Osteocyte (in vitro differentiated cells): ENCODE measurements around the gene CXCL8. TPM values are rescaled to one million over a fixed set of nuclear protein-coding genes. Genes with fewer than 3 reads are reported as not detected.
A peak's percentile ranks its signal among the peaks of the same experiment; 100 is the strongest.
"Not testable (repeated sequence)": the region's sequence is repeated elsewhere in the genome, so short reads cannot be mapped to it uniquely, and the experiment has no call there.

Experiments used
- DNase-seq: peaks from one replicate; pipeline ENCODE4 v3.0.0; 2021; ENCODE audit warnings: mixed read lengths; ENCODE audit not compliant: unreplicated experiment; ENCODE audit errors: extremely low spot score
- H3K27ac Mint-ChIP-seq: one replicate; pipeline ENCODE4 v1.8.0; 2021; ENCODE audit warnings: mild to moderate bottlenecking, mixed read lengths; ENCODE audit not compliant: unreplicated experiment
- H3K27me3 Mint-ChIP-seq: one replicate; pipeline ENCODE4 v1.8.0; 2021; ENCODE audit warnings: mixed read lengths; ENCODE audit not compliant: unreplicated experiment
- H3K36me3 Mint-ChIP-seq: one replicate; pipeline ENCODE4 v1.8.0; 2021; ENCODE audit warnings: mixed read lengths; ENCODE audit not compliant: unreplicated experiment
- H3K4me1 Mint-ChIP-seq: one replicate; pipeline ENCODE4 v1.8.0; 2021; ENCODE audit warnings: mixed read lengths; ENCODE audit not compliant: unreplicated experiment
- H3K4me3 Mint-ChIP-seq: one replicate; pipeline ENCODE4 v1.8.0; 2021; ENCODE audit warnings: mild to moderate bottlenecking, moderate library complexity, mixed read lengths; ENCODE audit not compliant: unreplicated experiment
- H3K9me3 Mint-ChIP-seq: one replicate; pipeline ENCODE4 v1.8.0; 2021; ENCODE audit warnings: mixed read lengths; ENCODE audit not compliant: unreplicated experiment
- CTCF ChIP-seq: fragments of 200-600 bp; sonication (generic); IDR thresholded peaks from 2 replicates; pipeline ENCODE4 v1.5.0; 2021; ENCODE audit warnings: antibody characterized with exemption, mild to moderate bottlenecking, moderate library complexity
- total RNA-seq: library from RNA; stranded (reverse); gene quantifications from 2 replicates; pipeline ENCODE4 v1.2.1, GENCODE V29; 2021

Gene CXCL8
- total RNA-seq, 1 donor from 2014 or later: 32.4 TPM

- H3K4me1 Mint-ChIP-seq: no peaks in the 10 kb centered on the region
- no peak for DNase-seq
- H3K27ac Mint-ChIP-seq: no peak overlapping the region
- H3K36me3 Mint-ChIP-seq: no peaks in the 10 kb centered on the region
- no peak for TF ChIP-seq CTCF
- H3K4me3 Mint-ChIP-seq: no peak overlapping the region
- no peaks in the 10 kb centered on the region for H3K9me3 Mint-ChIP-seq
- no peaks in the 10 kb centered on the region for H3K27me3 Mint-ChIP-seq
These were observed 24.1 kb downstream of the CXCL8 start for GRCh38 chr4:73764513-73764912.

DNA sequence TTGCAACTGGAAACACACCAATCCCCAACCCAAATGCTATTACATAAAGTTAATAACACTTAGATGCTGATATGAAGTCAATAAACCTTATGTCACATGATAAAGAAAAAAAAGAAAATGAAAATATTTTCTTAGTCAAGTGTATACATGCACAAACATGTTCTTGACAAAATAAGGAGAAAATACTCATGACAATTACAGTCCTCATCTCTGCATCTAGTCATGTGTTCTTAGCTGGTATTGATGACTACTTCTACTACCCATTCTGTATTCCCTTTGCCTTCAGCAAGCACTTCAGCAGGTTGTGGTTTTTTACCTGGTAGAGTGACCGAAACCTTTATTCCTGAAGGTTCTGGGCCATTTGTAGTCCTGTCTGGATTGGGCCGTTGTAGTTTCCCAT, 24.9 kb downstream of the CXCL8 start:
- Mint-ChIP-seq H3K9me3 (no peaks in the 10 kb centered on the region), H3K27ac (no peak overlapping the region), H3K4me3 (no peak overlapping the region), H3K36me3 (no peaks in the 10 kb centered on the region), H3K27me3 (no peaks in the 10 kb centered on the region), H3K4me1 (no peaks in the 10 kb centered on the region)
- no peak for TF ChIP-seq CTCF
- no peak for DNase-seq

DNA sequence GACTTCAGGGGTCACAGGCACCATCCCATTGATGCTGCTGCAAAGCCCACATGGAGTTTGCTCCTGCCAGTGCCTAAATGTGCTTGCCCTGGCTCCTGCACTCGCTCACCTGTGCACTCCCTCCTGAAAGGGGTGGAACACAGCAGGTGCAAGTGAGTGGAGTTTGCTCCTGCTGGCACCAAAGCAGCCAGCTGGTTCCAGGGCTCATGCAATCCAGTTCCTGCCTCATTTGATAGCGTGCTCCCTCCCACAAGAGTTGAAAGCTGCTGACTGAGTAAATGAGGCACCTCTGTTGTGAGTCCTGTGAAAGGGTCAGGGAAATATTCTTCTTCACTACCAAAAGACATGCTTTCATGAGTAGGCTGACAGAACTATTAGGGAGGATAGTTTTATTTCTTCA, 30.5 kb downstream of the CXCL8 start:
- Mint-ChIP-seq H3K27ac (no peak overlapping the region), H3K4me1 (peaks cover 12% of the 10 kb centered on the region), H3K4me3 (no peak overlapping the region), H3K36me3 (no peaks in the 10 kb centered on the region), H3K9me3 (no peaks in the 10 kb centered on the region), H3K27me3 (no peaks in the 10 kb centered on the region)
- no peak for DNase-seq
- TF ChIP-seq CTCF: no peak

DNA sequence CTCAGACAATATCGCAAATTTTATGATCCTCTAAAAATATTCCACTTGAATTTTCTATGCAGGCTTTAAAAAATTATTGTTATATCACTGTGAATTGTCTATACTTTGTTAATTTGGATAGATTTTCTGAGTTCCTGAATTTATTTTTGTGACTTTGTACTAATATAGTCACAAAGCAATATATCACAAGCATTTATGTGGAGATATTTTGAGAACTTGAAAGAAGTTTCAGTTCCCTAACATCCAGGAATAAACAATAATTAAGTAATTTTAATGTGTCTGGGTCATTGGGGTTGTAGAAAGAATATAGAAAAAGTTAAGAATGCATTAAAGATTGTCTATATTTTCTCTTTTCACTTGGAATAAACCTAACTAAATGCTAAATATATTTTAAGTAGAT, 32.0 kb downstream of the CXCL8 start:
- H3K4me3 Mint-ChIP-seq: no peak overlapping the region
- no peak for DNase-seq
- peaks cover 23% of the 10 kb centered on the region for H3K4me1 Mint-ChIP-seq
- H3K36me3 Mint-ChIP-seq: no peaks in the 10 kb centered on the region
- no peak for TF ChIP-seq CTCF
- no peak overlapping the region for H3K27ac Mint-ChIP-seq
- H3K9me3 Mint-ChIP-seq: no peaks in the 10 kb centered on the region
- no peaks in the 10 kb centered on the region for H3K27me3 Mint-ChIP-seq

DNA sequence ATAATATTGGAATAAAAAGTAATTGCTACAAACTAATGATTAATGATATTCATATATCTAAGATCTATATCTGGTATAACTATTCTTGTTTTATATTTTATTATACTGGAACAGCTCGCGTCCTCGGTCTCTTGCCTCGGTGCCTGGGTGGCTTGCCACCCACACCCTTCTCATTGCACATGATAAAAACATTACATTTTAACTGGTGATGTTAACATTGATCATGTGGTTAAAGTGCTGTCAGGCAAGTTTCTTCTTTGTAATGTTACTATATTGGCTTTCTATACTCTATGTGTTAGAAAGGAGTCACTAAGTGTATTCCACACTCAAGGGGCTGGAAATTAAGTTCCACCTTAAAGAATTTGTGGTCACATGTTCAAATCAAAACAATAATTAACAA, 34.0 kb downstream of the CXCL8 start:
- DNase-seq, H3K27ac Mint-ChIP-seq, H3K9me3 Mint-ChIP-seq, H3K36me3 Mint-ChIP-seq, H3K4me3 Mint-ChIP-seq, H3K27me3 Mint-ChIP-seq: not testable (repeated sequence)
- peaks cover 33% of the 10 kb centered on the region for H3K4me1 Mint-ChIP-seq

GRCh38 chr4:73776321-73776729, 36.0 kb downstream of the CXCL8 start:
- no peak overlapping the region for H3K4me3 Mint-ChIP-seq
- no peaks in the 10 kb centered on the region for H3K36me3 Mint-ChIP-seq
- no peaks in the 10 kb centered on the region for H3K27me3 Mint-ChIP-seq
- peak overlapping the region; percentile 67 for H3K27ac Mint-ChIP-seq
- TF ChIP-seq CTCF: no peak
- H3K9me3 Mint-ChIP-seq: no peaks in the 10 kb centered on the region
- H3K4me1 Mint-ChIP-seq: peaks cover 40% of the 10 kb centered on the region
- DNase-seq: no peak
